Omental fat pad (tissue), 4 donors: ENCODE measurements around the gene RBM38. TPM values are rescaled to one million over a fixed set of nuclear protein-coding genes. Genes with fewer than 3 reads are reported as not detected.
"Not testable (repeated sequence)": the region's sequence is repeated elsewhere in the genome, so short reads cannot be mapped to it uniquely, and the experiment has no call there.

Source experiments
- ATAC-seq: fragments of 150-250 bp; one replicate; pipeline ENCODE4 v1.9.1; 2016; ENCODE audit warnings: mild to moderate bottlenecking, moderate library complexity; ENCODE audit not compliant: low FRiP score
- DNase-seq: peaks from one replicate; pipeline ENCODE4 v3.0.0-alpha.2; 2019; ENCODE audit warnings: low spot score
- CTCF ChIP-seq, 3 donors: fragments of 450-650 bp; IDR thresholded peaks; one replicate each; pipeline ENCODE4 v1.5.1; 2016 to 2017; ENCODE audit warnings: antibody characterized with exemption in 3 of 3, mild to moderate bottlenecking in 3 of 3, moderate library complexity in 2 of 3
- total RNA-seq, 4 donors: library from RNA; depleted of rRNA; stranded (reverse); fragments of >200 nt; gene quantifications; one replicate each; pipeline ENCODE4 v1.1.0, GENCODE V29; 2016

The RBM38 gene
- total RNA-seq, 4 donors from 2014 or later = 4.6 to 18.0 (median 10.6) TPM

DNA sequence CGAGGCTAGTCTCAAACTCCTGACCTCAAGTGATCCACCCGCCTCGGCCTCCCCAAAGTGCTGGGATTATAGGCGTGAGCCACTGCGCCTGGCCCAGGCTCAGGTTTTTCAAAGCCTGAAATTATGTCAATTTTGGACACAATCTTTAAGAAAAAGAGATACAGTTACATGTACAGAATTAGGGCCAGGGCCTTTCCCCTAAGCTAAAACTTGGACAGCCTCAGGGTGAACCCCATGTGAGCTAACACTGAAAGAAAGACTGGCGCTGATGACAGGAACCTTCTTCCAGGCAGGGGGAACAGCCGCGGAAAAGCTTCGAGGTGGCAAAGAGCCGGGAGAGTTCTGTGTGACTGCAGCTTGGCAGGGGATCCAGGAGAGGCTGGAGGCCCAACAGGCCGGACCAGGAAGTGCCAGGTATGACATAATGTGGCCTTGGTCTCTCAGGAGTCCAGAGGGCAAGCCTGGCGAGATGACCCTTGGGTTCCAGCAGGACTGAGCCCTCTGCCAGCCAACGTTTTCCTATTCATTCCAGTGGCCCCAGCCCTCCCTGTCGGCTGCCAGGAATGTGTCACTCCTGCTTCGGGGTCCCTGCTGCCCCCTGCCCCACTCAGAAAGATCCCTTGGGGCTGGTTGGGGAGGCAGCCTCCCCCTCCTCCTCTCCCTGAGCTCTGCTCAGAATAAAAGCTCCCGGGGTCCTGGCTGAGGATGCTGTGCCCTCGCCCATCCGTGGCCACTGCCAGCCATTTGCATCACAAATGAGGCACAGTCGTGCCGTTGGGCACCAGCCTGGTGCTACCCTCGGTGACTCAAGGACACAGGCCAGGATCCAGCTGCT is 37.3 kb downstream of the RBM38 start:
- DNase-seq (no peak), ATAC-seq (no peak)
- no peak for TF ChIP-seq CTCF (IDR thresholded peaks at IDR 0.05)

GRCh38 chr20:57429159-57429496 is 37.9 kb downstream of the RBM38 start:
- no peak for ATAC-seq
- no peak for TF ChIP-seq CTCF (IDR thresholded peaks at IDR 0.05)

DNA sequence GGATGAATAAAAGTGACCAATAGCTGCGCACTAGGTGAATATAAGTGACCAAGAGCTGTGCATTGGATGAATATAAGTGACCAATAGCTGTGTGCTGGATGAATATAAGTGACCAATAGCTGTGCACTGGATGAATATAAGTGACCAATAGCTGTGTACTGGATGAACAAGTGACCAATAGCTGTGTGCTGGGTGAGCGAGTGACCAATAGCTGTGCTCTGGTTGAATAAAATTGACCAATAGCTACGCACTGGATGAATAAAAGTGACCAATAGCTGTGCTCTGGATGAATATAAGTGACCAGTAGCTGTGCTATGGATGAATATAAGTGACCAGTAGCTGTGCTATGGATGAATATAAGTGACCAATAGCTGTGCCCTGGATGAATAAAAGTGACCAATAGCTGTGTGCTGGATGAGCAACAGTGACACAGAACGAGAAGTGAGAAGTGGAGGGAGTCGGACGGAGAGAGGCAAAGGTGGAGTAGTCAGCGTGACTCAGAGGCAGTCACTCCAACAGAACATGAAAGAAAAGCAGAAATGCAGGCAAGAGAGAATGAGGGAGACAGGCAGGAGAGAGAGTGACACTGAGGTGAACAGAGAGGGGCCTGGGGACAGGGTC is 38.5 kb downstream of the RBM38 start:
- DNase-seq (no peak), ATAC-seq (no peak)
- no peak for TF ChIP-seq CTCF (IDR thresholded peaks at IDR 0.05)

More at GRCh38 chr20:57429159-57429496, 37.9 kb downstream of the RBM38 start:
- DNase-seq = no peak

DNA sequence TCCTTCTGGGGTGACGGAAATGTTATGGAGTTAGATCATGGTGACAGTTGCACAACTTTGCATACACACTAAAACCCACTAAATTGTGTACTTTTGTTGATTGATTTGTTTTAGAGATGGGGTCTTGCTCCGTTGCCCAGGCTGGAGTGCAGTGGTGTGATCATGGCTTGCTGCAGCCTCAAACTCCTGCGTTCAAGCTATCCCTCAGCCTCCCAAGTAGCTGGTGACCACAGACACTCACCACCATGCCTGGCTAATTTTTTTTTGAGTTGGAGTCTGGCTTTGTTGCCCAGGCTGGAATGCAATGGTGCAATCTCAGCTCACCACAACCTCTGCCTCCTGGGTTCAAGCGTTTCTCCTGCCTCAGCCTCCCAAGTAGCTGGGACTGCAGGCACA is 39.0 kb downstream of the RBM38 start:
- not testable (repeated sequence) for ATAC-seq, DNase-seq

DNA sequence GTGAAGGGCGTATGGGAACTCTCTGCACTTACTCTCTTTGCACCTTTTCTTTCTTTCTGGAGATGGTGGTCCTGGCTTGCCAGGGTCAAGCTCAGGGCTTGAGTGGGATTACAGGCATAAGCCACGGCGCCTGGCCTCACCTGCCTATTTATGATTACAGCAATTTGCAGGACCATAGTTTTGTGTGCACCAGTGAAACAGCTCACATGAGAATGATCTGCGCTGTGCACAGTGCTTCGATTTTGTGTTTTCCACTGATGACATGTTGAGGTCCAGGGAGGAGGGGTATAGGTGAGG is 40.3 kb downstream of the RBM38 start:
- TF ChIP-seq CTCF (IDR thresholded peaks at IDR 0.05) = no peak
- ATAC-seq (no peak), DNase-seq (no peak)

- TF ChIP-seq CTCF (IDR thresholded peaks at IDR 0.05) = no peak
- ATAC-seq = no peak
Measured at GRCh38 chr20:57432480-57432861, 41.3 kb downstream of the RBM38 start.

DNA sequence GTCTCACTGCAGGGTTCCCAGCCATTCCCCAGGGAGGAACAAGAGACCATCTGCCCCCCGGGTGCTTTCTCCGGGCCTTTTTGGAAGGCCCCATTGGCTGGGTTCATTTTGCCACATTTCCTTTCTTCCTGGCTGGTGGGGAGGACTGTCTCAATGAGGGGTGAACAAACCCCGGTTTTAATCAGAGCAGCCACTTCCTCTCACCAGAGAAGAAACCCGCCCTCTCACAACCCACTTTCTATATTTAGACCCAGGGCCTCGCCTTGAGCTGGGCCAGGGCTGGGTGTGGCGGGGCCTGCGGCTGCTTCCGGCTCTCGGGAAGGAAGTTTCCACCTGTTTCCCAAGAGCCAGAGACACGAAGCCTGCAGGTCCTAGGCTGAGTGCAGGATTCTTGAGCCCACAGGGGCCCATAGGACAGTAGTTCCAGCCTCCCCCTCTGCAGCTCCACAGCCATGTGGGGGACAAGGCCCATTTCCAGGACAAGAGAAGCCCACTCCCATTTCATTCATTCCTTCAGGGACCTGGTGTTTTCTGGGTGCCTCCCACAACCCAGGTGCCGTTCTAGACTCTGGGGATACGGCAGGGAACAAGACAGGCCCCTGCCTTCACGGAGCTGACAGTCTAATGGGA is 41.8 kb downstream of the RBM38 start:
- no peak for ATAC-seq
- TF ChIP-seq CTCF (IDR thresholded peaks at IDR 0.05) = no peak
- DNase-seq = no peak

More at GRCh38 chr20:57432480-57432861, 41.3 kb downstream of the RBM38 start:
- no peak for DNase-seq
